IMR-90 (cell line): ENCODE measurements around the gene PILRB. TPM values are rescaled to one million over a fixed set of nuclear protein-coding genes. Genes with fewer than 3 reads are reported as not detected.

Source experiments
- ATAC-seq: fragments of 200-7000 bp; cut with Tn5 transposase; 2 replicates; pipeline ENCODE4 v1.9.1; 2020; ENCODE audit warnings: low read depth, mild to moderate bottlenecking, moderate library complexity
- BruUV-seq: library from RNA; stranded (reverse); fragments of 400-500 nt; replicated peaks from 2 replicates; lab custom pipeline; 2021; lab: Mats Ljungman, UMichigan
- CTCF ChIA-PET: fragments of 300-600 bp; formaldehyde crosslinking; extraction: SDS; loops from one replicate; lab custom pipeline; 2021; ENCODE audit warnings: antibody characterized with exemption; lab: Yijun Ruan, JAX
- POLR2A ChIA-PET: fragments of 300-600 bp; sonication (Branson Sonifier 250); formaldehyde crosslinking; loops from one replicate; lab custom pipeline; 2022; ENCODE audit warnings: antibody characterized with exemption; ENCODE audit not compliant: unreplicated experiment; lab: Charles Lee
- DNase-seq: peaks from one replicate; pipeline ENCODE4 v3.0.0; 2013
- H2AFZ ChIP-seq: replicated peaks from 2 replicates; pipeline ENCODE3; 2013; ENCODE audit warnings: low read length, mild to moderate bottlenecking; ENCODE audit not compliant: poor library complexity
- H2AK5ac ChIP-seq: 2 replicates; pipeline ENCODE4 v1.6.1; 2013; ENCODE audit warnings: low read depth, low read length, inconsistent platforms
- H2AK9ac ChIP-seq: replicated peaks from 2 replicates; pipeline ENCODE3; 2013; ENCODE audit warnings: mild to moderate bottlenecking, low read depth, low read length, moderate library complexity; ENCODE audit not compliant: poor library complexity
- H2BK120ac ChIP-seq: 2 replicates; pipeline ENCODE4 v1.6.1; 2013; ENCODE audit warnings: low read depth, low read length, inconsistent platforms
- H2BK15ac ChIP-seq: 3 replicates; pipeline ENCODE4 v1.6.1; 2013; ENCODE audit warnings: low read depth, low read length, inconsistent platforms
- H2BK20ac ChIP-seq: 2 replicates; pipeline ENCODE4 v1.6.1; 2013; ENCODE audit warnings: low read depth, mild to moderate bottlenecking, inconsistent platforms, low read length, moderate library complexity
- H2BK5ac ChIP-seq: 2 replicates; pipeline ENCODE4 v1.6.1; 2013; ENCODE audit warnings: mild to moderate bottlenecking, low read depth, low read length, inconsistent platforms; ENCODE audit not compliant: poor library complexity, severe bottlenecking
- H3K14ac ChIP-seq: replicated peaks from 2 replicates; pipeline ENCODE4 v1.6.1; 2013; ENCODE audit warnings: low read depth, low read length, inconsistent platforms
- H3K18ac ChIP-seq: 2 replicates; pipeline ENCODE4 v1.6.1; 2013; ENCODE audit warnings: low read depth, low read length, control low read depth
- H3K23ac ChIP-seq: 2 replicates; pipeline ENCODE4 v1.6.1; 2013; ENCODE audit warnings: low read depth, low read length, inconsistent platforms
- H3K27ac ChIP-seq: 2 replicates; pipeline ENCODE4 v1.5.1; 2013; ENCODE audit warnings: mild to moderate bottlenecking, control low read depth, low read length; ENCODE audit not compliant: insufficient read depth
- H3K27me3 ChIP-seq: 2 replicates; pipeline ENCODE4 v1.6.1; 2013; ENCODE audit warnings: low read length; ENCODE audit not compliant: control insufficient read depth, insufficient read depth
- H3K36me3 ChIP-seq: 2 replicates; pipeline ENCODE4 v1.6.1; 2013; ENCODE audit warnings: low read length, mixed read lengths; ENCODE audit not compliant: control insufficient read depth, insufficient read depth
- H3K4ac ChIP-seq: 2 replicates; pipeline ENCODE4 v1.6.1; 2013; ENCODE audit warnings: low read depth, low read length, inconsistent platforms
- H3K4me1 ChIP-seq: 2 replicates; pipeline ENCODE4 v1.6.1; 2013; ENCODE audit warnings: low read length, mixed read lengths; ENCODE audit not compliant: control insufficient read depth, insufficient read depth
- H3K4me2 ChIP-seq: 2 replicates; pipeline ENCODE4 v1.6.1; 2013; ENCODE audit warnings: low read depth, mild to moderate bottlenecking, control low read depth, low read length, moderate library complexity
- H3K4me3 ChIP-seq: 2 replicates; pipeline ENCODE4 v1.5.1; 2013; ENCODE audit warnings: low read depth, mild to moderate bottlenecking, control low read depth, low read length, moderate library complexity; ENCODE audit not compliant: insufficient read depth
- H3K56ac ChIP-seq: 2 replicates; pipeline ENCODE4 v1.6.1; 2013; ENCODE audit warnings: low read length, inconsistent platforms; ENCODE audit not compliant: insufficient read depth; ENCODE audit errors: extremely low read depth
- H3K79me1 ChIP-seq, 2 experiments: 2 replicates each; pipeline ENCODE4 v1.6.1; 2013; ENCODE audit warnings: low read length in 2 of 2, inconsistent platforms in 1 of 2, low read depth in 1 of 2
- H3K9ac ChIP-seq: 2 replicates; pipeline ENCODE4 v1.6.1; 2013; ENCODE audit warnings: low read depth, low read length, control low read depth
- H3K9me1 ChIP-seq: 2 replicates; pipeline ENCODE4 v1.6.1; 2013; ENCODE audit warnings: low read length, inconsistent platforms; ENCODE audit not compliant: insufficient read depth
- H3K9me3 ChIP-seq: 2 replicates; pipeline ENCODE4 v1.6.1; 2013; ENCODE audit warnings: low read length; ENCODE audit not compliant: control insufficient read depth, insufficient read depth
- H4K20me1 ChIP-seq: 2 replicates; pipeline ENCODE4 v1.6.1; 2013; ENCODE audit warnings: low read length, inconsistent platforms; ENCODE audit not compliant: insufficient read depth
- H4K5ac ChIP-seq: 2 replicates; pipeline ENCODE4 v1.6.1; 2013; ENCODE audit warnings: mild to moderate bottlenecking, low read depth, low read length, control low read depth
- H4K8ac ChIP-seq, 2 experiments: 2 replicates each; pipeline ENCODE4 v1.6.1; 2013; ENCODE audit warnings: low read depth in 2 of 2, low read length in 2 of 2, control low read depth in 1 of 2, inconsistent platforms in 1 of 2
- H4K91ac ChIP-seq: 2 replicates; pipeline ENCODE4 v1.6.1; 2013; ENCODE audit warnings: low read depth, low read length, inconsistent platforms; ENCODE audit not compliant: insufficient read depth
- BHLHE40 ChIP-seq: fragments of 150-350 bp; IDR thresholded peaks from 2 replicates; pipeline ENCODE4 v1.6.1; 2016; ENCODE audit warnings: mild to moderate bottlenecking, low read depth, low read length
- CEBPB ChIP-seq: IDR thresholded peaks from 2 replicates; pipeline ENCODE4 v1.6.1; 2012; ENCODE audit warnings: low read depth, low read length, improper control_type of control experiment
- CHD1 ChIP-seq: IDR thresholded peaks from 2 replicates; pipeline ENCODE4 v1.6.1; 2012; ENCODE audit warnings: low read depth, low read length, improper control_type of control experiment
- CTCF ChIP-seq: conservative IDR thresholded peaks from 2 replicates; pipeline ENCODE4 v1.5.1; 2012; ENCODE audit warnings: mild to moderate bottlenecking, low read depth, low read length, improper control_type of control experiment
- ELK1 ChIP-seq: fragments of 150-350 bp; IDR thresholded peaks from 2 replicates; pipeline ENCODE4 v1.6.1; 2016; ENCODE audit warnings: low read depth, mild to moderate bottlenecking, low read length, moderate library complexity, borderline replicate concordance
- MAFK ChIP-seq: IDR thresholded peaks from 2 replicates; pipeline ENCODE4 v1.6.1; 2012; ENCODE audit warnings: low read depth, low read length, improper control_type of control experiment
- RCOR1 ChIP-seq: IDR thresholded peaks from 2 replicates; pipeline ENCODE4 v1.6.1; 2012; ENCODE audit warnings: mild to moderate bottlenecking, low read length, improper control_type of control experiment; ENCODE audit not compliant: insufficient replicate concordance
- SMC3 ChIP-seq: fragments of 150-350 bp; IDR thresholded peaks from 2 replicates; pipeline ENCODE4 v1.6.1; 2016; ENCODE audit warnings: low read depth, mild to moderate bottlenecking, antibody characterized with exemption, low read length, moderate library complexity
- USF2 ChIP-seq: fragments of 150-350 bp; IDR thresholded peaks from 2 replicates; pipeline ENCODE4 v1.6.1; 2017; ENCODE audit warnings: mild to moderate bottlenecking, antibody characterized with exemption, low read length, low read depth
- WGBS, 2 experiments: methylation state at CpG; one replicate each; pipeline versions ENCODE4 v1.1.5 to v1.1.7; 2013; ENCODE audit warnings: missing lambda C conversion rate in 2 of 2; ENCODE audit not compliant: insufficient read length in 1 of 2; ENCODE audit errors: extremely low coverage in 2 of 2; 5-methylcytosine and 5-hydroxymethylcytosine counted together
- dilution Hi-C: fragments of 300-500 bp; cut with HindIII; formaldehyde crosslinking; loops from one replicate; pipeline ENCODE4 v1.14.3; 2018; ENCODE audit warnings: low sequenced_read_pairs; ENCODE audit not compliant: unreplicated experiment
- in situ Hi-C: fragments of 300-500 bp; cut with MboI; formaldehyde crosslinking; loops from 3 replicates; pipeline ENCODE4 v1.14.3; 2019; ENCODE audit warnings: low sequenced_read_pairs, inconsistent platforms, mixed read lengths
- intact Hi-C: fragments of 100-400 bp; cut with micrococcal nuclease; formaldehyde crosslinking; loops from 2 replicates; pipeline ENCODE4 v1.10.0; 2022
- polyA plus RNA-seq, 3 experiments: library from polyadenylated mRNA; depleted of rRNA; stranded (reverse); fragments of >200 nt; gene quantifications; 2 replicates each; pipeline ENCODE4 v1.2.3, GENCODE V29; 2012; ENCODE audit warnings: low replicate concordance in 1 of 3
- total RNA-seq: library from RNA; depleted of rRNA; stranded (reverse); fragments of >200 nt; gene quantifications from 2 replicates; pipeline ENCODE4 v1.2.3, GENCODE V29; 2012

The PILRB gene
- total and polyA plus RNA-seq, 2 of the 4 experiments (the other 2 are of a cell fraction) = 3.4 to 22.2 TPM

GRCh38 chr7:100411101-100411500 is 53.2 kb downstream of the PILRB start:
- no peak overlapping the region for H3K4ac ChIP-seq
- dilution Hi-C loops (no loop called here), intact Hi-C loops (no loop called here), in situ Hi-C loops (no loop called here)
- no peak overlapping the region for H4K91ac ChIP-seq
- TF ChIP-seq CHD1 = no peak
- no peak for TF ChIP-seq BHLHE40
- no peak for TF ChIP-seq RCOR1
- TF ChIP-seq USF2 = no peak
- TF ChIP-seq ELK1 = no peak
- TF ChIP-seq SMC3 = no peak
- no peak for TF ChIP-seq CEBPB
- TF ChIP-seq MAFK = no peak
- TF ChIP-seq CTCF = no peak
- DNase-seq (no peak), ATAC-seq (no peak)
- 100% methylated on average over 1 of the region's 6 CpGs; no CpG with 5 or more reads in 1 of the 2 experiments for WGBS, 2 experiments
- no peak overlapping the region for H2BK5ac ChIP-seq
- H3K56ac ChIP-seq = no peak overlapping the region
- H3K9me3 ChIP-seq = no peaks in the 10 kb centered on the region
- H4K5ac ChIP-seq = no peak overlapping the region
- no peak overlapping the region for H2AK9ac ChIP-seq
- no peaks in the 10 kb centered on the region; the same call in 1 of the 2 replicates for H3K4me1 ChIP-seq
- no peak overlapping the region for H3K27ac ChIP-seq
- no peaks in the 10 kb centered on the region for H3K79me1 ChIP-seq
- H4K20me1 ChIP-seq = no peaks in the 10 kb centered on the region
- no peak overlapping the region for H3K9ac ChIP-seq
- H3K23ac ChIP-seq = no peak overlapping the region
- H2AK5ac ChIP-seq = no peak overlapping the region
- H2BK15ac ChIP-seq = no peak overlapping the region
- CTCF ChIA-PET = no interaction called here
- no peak overlapping the region for H3K4me2 ChIP-seq
- no peak overlapping the region for H3K18ac ChIP-seq
- H3K36me3 ChIP-seq = no peaks in the 10 kb centered on the region
- no peak overlapping the region for H3K14ac ChIP-seq
- H3K27me3 ChIP-seq = peaks cover 34% of the 10 kb centered on the region
- no peak overlapping the region for H2BK120ac ChIP-seq
- H4K8ac ChIP-seq = no peak overlapping the region
- POLR2A ChIA-PET = no interaction called here
- H3K4me3 ChIP-seq = no peak overlapping the region
- BruUV-seq = no TSS peak
- no peaks in the 10 kb centered on the region for H3K9me1 ChIP-seq
- H2AFZ ChIP-seq = no peak overlapping the region
- H2BK20ac ChIP-seq = no peak overlapping the region
